Activated T-cell treated with anti-CD3 and anti-CD28 coated beads, Interleukin-2, amount 50 U/mL, for 48 hours (primary cell): ENCODE data around the gene RANBP3.
"Not testable (repeated sequence)": the region's sequence is repeated elsewhere in the genome, so short reads cannot be mapped to it uniquely, and the experiment has no call there.

Source experiments
- DNase-seq, 2 experiments: peaks; one replicate each; pipeline ENCODE4 v3.0.0-alpha.2; 2020

Gene RANBP3

GRCh38 chr19:5874496-5874895 lies 103.4 kb downstream of the RANBP3 start:
- not testable (repeated sequence) for DNase-seq

DNA sequence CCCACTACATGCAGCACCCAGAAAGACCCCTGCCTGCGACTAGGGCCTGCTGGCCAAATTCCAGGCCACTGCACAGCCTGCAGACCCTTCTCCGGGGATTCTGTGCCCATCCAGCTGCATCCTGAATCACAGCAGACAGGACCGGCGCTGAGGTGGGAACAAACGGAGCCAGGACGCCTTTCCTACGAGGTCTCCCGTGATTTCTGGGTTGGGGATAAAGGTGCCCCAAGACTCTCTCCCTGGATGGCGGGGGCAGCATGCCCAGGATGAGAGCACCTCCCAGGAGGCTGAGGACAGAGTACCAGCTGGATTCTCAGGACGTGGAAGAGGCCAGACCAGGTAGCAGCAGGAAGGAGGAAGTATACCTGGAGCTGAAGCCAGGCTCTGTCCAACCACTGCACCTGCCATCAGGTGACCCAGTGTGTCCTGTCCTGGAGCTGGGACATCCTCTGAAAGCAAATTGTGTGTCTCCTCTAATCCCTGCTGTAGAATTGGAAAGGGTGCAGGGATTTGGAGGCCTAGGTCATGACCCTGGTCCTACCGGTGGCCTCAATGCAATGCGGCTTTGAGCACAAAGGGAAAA lies 104.2 kb downstream of the RANBP3 start:
- no peak for DNase-seq

DNA sequence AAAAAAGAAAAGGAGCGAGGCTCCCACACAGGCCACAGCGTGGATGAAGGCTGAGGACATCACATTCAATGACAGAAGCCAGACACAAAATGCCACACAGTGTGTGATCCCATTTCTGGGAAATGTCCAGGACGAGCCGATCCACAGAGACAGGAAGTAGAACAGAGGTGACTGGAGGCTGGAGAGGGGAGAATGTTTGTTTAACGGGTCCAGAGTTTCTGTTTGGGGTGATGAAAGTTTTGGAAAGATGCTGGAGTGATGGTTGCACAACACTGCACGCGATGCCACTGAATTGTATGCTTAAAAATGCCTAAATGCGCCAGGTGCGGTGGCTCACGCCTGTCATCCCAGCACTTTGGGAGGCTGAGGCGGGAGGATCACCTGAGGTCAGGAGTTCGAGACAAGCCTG lies 107.0 kb downstream of the RANBP3 start:
- DNase-seq = no peak

DNA sequence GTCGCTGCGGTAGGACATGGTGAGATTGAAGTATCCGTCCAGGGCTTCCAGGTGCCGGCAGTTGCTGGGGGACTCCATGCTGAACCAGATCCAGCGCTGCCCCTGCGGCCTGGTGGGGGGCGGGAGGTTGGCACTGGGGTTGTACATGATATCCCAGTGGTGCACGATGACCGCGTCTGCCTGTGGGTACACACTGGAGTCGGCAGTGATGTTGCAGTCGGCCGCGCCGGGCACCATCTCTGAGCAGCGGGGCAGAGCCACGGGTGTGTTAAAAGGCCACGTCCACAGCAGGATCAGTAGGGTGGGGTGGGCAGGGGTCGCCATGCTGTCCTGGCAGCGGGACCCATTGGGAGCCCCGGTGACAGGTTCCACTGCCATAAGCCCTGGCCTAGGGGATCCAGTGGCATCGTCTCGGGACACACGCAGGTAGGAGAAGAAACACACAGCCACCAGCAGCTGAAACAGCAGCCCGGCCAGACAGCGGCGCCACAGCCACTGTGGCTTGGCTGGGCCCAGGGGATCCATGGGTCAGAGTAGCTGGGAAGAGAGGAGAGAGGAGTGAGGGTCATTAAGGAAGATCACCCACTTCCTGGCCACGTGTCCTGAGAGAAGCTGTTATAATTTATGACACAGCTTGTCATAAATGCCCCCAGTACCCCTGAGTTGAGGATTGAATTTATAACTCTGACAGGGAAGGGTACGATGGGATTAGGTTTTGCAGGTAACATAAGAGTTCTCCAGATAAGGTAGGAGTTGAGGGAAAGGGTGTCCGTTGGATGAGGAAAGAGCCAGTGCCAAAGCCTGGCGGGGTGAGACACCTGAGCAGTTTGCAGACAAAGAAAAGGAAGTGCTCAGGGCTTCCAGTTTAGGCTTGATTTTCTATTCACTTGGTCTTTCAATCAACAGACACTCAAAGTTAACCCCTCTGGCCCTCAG lies 110.5 kb downstream of the RANBP3 start:
- no peak for DNase-seq
